HG02970 (cell line): ENCODE data around the gene AUP1.

Source experiments
- ATAC-seq: cut with Tn5 transposase; IDR thresholded peaks from one replicate; pipeline ENCODE4 v1.9.1; 2021; ENCODE audit warnings: mild to moderate bottlenecking, moderate library complexity, moderate number of reproducible peaks; ENCODE audit not compliant: unreplicated experiment, low FRiP score

The AUP1 gene

DNA sequence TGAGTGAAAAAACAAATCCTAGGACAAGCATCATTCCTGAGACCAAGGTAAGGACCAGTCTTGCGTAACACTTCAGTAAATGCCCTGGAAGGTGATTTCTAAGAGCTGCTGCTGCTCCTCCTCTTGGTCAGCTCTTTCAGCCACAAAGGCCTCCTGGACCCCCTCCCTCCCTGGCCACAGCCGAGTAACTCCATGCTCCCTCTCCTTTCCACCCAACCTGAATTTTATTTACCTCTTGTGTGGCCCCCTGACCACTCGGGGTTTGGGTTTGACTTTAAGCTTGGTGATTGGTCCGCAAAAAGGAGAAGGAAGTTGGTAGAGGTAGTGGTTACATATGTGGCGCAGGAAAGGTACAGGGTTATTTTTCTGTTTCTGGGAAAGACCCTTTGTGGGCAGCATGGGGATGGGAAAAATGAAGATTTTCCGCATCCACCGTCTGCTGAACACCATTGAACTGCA lies 9.4 kb upstream of the AUP1 start:
- no peak for ATAC-seq

DNA sequence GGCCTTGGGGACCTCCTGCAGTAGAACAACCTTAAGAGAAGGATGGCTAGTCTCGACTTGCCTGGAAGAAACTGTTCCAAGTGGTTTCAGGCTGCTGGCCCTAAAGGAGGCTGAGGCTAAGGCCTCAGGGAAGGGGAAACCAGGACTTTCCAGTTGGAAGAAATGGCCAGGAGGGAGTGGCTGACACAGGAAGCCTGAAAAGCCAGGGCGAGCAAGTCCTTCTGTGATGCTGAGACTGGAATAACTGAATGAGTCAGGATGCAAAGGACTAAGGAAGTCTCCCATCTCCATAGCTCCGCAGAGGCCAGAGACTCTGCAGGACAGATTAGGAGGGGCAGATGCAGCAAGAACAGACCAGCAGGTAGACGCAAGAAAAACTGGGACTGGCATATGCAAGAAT lies 7.6 kb upstream of the AUP1 start:
- no peak for ATAC-seq

DNA sequence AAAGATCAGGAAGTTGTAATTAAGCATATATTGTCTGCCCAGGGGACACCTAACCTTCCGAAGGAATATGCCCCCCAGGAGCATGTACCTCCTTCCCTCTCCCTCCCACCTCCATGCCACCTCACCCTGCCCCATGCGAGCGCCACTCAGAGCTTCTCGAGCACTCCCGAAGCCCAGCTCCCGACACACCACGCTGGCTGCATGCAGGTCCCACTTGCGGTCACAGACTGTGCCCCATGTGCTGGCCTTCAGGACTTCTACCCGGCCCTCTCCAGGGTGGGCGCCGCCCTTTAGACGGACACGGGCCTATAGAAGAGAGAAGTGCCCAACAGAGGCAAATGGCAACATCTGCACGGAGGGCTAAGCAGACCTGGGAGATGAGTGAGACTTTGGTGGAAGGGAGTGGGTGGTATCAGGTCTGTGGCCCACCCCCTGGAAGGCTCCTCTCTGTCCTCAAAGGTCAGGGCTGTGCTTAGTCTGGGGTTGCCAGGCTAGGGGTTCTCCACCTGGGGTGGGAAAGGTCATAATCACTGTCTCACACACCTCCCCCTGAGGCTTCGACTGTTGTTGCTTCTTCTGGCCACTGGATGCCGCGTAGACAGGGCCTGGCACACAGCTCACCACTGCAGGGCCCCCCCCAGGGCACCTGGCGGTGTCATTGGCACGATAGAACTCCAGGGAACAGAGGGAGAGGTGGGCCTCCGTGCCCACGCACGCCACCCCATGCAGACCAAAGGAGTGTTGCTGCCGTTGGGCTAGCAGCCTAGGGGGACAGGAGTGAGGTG lies 6.9 kb upstream of the AUP1 start:
- no peak for ATAC-seq

DNA sequence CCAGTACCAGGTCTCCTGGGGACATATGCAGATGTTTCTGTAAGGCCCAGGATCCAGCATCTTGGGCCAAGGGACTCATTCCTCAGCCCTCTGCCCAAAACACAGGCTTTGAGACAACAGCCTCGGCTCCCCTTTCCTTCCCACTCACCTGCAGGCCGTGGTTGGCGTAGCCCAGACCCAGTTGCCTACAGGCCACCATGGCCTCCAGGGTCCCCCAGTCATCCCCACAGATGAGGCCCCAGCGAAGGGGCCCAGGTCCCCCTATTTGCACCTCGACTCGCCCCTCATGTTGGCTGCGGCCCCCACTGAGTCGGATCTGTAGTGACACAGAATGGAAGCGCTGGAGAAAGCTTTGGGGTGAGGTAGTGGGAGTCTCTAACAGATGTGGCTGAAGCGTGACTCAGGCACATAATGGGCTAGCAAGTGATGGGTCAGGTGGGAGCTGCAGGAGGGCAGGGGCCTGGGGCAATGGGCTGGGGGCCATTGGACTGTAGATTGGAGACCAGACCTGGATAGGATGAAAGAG lies 6.0 kb upstream of the AUP1 start:
- ATAC-seq = no peak

DNA sequence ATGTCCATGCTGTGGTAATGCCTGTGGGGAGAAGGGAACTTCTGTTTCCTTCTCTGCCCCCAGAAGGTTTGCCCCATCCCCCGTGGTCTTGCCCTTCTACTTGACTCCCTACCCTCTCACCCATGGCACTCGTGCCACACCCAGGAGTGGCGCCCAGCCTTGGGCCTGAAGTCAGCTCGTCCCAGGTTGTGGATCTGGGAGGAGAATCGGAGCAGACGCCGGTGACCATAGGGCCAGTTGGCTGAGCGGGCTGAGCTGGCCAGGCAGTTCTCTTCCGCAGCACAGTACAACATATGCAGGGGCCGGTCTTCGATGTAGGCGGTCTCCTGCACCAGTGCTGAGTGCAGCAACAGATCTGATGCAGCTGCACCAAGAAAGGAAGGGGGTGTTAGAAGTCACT lies 4.9 kb upstream of the AUP1 start:
- no peak for ATAC-seq

DNA sequence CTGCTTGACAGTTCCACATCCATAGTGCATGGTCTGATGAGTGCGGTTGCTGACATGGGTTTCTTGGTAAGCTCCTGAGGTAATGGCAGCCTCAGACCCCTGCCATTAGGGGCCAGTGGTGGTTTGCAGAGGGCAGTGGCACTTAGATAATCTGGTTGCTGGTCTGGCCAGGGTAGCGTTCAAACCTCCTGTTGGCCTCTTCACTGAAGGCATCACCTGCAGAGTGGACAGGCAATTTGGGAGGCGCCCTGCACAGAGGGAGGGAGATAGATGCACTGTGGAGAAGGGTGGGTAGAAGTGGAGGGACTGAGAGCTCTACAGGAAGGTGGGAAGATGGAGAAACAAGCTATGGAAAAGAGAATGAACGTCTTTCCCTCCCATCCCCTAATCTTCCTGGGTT lies 4.0 kb upstream of the AUP1 start:
- ATAC-seq = no peak

DNA sequence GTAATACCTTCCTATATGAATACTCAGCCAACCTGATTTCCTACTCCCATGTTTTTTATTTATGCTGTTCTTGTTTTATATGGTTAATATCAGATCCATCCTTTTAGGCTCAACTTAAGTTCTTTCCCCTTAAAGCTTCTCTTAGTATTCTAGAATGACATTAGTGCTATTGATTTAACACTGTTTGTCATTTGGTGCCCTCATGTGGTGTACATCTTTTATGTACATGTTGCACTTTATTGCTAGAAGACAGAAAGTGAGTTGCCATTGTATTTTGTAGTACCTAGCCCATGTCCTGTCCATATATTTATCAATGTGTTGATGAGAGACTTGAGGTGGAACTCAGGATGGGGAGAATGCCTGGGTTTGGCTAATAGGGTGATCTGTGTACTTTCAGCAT lies 2.7 kb upstream of the AUP1 start:
- no peak for ATAC-seq

DNA sequence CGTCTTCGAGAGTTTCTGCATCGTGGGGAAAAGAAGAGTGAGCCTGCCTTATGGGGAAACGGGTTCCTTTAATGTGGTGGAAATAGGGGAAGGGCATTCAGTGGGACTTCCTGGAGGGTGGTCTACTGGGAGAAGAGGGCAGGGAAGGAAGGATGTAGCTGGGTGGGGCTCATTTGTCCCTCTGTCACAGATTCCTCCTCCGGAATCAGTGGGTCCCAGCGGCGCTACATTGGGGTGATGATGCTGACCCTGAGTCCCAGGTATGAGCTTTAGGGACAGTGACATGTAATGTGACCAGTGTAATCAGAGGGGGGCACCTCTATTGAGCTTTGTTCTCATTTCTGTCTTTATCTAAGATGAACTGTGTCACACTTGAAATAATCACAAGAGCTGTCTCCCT lies 2.2 kb upstream of the AUP1 start:
- ATAC-seq = no peak

DNA sequence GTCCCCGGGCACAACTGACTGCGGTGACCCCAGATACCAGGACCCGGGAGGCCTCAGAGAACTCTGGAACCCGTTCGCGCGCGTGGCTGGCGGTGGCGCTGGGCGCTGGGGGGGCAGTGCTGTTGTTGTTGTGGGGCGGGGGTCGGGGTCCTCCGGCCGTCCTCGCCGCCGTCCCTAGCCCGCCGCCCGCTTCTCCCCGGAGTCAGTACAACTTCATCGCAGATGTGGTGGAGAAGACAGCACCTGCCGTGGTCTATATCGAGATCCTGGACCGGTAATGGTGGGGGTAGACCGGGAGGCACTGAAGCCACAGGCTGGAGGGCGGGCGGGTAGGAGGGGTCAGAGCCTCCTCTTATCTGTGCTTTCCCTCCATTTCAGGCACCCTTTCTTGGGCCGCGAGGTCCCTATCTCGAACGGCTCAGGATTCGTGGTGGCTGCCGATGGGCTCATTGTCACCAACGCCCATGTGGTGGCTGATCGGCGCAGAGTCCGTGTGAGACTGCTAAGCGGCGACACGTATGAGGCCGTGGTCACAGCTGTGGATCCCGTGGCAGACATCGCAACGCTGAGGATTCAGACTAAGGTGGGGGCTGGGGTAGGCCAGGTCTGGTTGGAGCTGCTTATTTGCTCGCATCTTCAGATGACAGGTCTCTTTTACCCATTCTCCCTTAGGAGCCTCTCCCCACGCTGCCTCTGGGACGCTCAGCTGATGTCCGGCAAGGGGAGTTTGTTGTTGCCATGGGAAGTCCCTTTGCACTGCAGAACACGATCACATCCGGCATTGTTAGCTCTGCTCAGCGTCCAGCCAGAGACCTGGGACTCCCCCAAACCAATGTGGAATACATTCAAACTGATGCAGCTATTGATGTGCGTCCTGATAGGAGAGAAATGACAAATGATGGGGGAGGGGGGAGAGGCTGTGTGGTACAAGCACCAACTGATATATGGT lies 1.0 kb upstream of the AUP1 start:
- ATAC-seq = peak; percentile 27

DNA sequence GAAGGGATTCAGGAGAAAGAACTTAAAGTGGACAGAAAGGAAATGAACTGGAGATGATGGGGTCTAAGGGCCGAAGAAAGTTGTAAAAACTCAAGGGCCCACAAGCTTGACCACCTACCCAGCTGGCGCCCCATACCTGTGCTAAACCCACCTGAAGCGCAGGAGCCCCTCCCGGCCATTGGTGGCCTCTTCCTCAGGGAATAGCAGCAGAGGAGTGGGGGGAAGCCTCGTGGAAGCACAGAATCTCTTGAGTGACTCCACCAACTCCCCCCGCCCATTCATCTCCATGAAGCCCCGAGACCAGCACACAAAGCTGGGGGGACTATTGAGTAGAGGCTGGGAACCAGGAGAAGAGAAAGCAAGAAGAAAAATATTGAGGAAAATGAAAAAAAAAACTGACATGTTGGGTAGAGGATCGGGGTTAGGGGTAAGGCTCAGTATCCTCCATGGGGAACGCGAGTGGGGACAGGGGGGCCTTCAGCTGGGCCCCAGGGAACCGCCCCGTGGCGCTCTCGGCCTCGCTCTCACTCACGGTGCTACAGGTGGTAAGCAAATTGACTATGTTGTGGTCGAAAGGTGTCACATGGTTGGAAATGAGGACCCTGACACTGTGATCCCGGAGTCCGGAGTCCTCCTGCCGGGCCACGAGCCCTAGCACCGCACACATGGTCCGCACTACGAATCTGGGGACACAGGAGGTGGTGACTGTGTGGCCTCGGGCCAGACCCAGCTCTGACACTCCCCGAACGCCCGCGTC lies 728 bp downstream of the AUP1 start:
- ATAC-seq = peak; percentile 4

DNA sequence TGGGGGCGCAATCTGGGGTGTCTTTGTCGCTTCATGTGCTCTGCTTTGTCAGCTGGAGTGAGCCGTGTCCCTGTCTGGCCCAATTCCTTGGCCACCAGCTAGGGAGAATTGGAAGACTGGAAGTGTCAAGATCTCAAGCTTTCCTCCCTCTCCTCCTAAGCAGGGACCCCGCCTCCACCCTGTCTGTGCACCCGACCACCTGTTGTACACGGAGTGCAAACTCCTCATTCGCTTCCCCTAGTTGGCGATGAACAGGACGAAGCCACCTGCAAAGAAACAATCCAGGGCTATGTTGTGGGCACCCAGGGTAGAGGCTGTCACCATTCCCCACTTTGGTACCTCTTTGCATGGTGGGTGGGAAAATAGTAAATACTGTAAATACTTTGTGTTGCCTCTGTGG lies 1.8 kb downstream of the AUP1 start:
- ATAC-seq = no peak

DNA sequence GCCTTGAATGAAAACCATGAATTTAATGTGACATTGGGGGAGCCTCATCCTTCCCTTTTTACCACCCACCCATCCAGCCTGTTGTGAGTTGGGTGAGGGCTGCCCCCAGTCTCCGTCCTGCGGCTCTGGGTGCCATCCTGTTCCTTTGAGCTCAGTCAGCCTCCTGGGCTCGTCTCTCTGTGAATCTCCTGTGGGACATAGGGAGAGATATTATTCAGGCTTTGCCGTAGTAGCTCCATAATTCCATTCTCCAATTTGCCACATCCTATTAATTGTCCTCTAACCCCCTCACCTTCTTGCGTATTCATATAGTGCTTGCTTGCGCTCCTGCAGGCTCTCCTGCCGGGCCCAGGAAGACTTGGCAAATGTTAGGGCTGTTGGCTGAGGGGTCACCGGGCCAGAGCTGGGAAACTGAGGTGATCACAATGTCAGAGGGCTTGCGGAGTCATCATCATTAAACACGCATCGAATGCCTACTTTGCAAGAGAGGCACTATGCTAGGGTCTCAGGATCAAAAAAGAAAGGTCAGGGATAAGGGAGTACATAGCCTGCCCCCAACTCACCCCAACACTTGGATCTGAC lies 2.8 kb downstream of the AUP1 start:
- no peak for ATAC-seq

DNA sequence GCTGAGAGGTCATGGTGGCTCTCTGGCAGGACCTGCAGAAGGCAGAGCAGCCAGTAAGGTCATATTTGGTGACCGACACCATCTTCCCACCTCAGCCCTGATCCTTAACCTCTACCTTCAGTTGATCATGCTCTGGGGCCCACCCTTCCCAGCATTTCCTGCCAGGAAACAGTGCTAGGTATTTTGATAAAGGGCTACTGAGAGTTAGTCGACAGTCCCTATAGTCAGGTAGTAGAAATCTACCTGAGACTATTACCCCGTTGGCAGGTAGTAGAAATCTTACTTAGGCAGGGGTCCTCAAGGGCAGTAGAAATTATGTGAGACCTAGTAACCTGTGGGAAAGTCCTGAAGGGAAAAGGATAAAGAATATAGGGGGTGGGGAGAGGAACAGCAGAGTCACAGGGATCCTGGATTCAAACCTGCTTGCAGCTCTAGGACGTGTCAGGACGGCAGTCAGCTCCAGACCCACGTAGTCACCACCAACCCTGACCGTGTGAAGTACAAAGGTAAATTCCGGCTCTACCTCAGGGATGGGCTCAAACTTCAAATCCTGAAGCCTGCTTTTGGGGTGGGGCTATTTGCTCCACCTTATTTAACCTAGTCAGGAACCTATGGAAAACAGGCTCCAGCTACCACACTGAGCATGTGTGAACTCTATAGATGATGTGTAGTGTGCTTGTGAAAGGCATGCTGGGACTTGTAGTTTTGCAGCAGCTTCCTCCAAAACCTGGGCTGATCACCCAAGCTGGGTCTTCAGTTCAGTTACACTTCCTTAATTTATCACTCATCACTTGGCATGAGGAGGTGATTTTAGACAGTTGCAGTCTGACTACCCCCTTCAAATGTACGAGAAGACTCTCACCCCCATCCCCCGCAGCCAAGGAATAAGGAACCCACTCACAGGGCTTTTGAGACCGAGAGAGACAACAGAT lies 3.5 kb downstream of the AUP1 start, which contains the start of gene DQX1:
DQX1 (minus strand) TSS at position 515 of the 932 bp plus-strand sequence; CDS start at position 13, 502 bp downstream.
- ATAC-seq = no peak

DNA sequence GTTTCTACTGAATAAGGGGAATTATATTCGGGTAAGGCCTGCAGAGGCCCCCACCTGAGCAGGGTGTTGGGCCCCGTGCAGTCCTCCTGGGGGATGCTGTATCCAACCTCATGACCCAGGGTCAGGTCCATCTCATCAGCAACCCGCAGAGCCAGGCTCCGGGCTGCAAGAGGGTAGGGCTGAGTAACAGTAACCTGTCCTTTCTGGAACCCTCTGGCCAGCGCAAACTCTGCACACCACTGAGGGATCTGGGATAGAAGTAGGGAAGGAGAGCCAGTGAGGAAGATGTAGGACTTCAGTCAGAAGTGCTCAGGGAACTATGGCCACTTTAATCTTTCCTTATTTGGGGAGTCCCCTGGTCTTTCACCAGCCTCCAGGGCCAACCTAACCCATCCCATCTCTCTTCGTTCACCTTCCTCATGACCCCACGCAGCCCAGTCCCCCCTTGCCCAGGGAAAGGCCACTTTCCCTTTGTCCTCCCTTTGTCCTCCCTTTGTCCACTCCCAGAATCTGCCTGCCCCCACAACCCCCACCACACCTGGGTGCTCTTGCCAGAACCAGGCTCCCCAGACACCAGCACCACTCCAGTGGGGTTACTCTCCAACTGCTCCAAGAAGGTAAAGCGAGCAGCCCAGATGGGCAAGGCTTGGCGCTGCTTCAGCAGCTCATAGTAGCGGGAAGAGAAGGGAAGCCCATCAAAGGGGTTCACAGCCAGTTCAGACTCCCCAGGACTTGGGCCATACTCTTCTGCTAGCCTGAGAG lies 4.4 kb downstream of the AUP1 start:
- ATAC-seq = no peak

DNA sequence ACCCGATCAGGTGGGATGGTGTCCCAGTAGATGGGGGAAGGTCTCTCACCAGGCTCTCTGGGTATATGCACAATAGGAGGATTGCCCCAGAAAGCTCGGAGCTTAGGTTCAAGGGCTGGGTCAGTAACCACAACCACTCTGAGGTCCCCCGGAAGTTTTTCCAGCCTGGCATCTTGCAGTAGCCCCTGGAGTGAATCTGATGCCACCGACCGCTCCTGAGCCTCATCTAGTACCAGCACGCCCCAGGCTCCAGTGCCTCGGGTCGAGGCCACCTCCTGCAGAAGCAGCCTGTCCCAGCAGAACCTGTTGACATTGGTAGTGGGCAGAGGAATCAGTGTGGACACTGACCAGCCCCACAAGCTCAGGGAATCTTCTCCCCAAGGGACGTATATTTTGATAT lies 5.5 kb downstream of the AUP1 start:
- no peak for ATAC-seq

DNA sequence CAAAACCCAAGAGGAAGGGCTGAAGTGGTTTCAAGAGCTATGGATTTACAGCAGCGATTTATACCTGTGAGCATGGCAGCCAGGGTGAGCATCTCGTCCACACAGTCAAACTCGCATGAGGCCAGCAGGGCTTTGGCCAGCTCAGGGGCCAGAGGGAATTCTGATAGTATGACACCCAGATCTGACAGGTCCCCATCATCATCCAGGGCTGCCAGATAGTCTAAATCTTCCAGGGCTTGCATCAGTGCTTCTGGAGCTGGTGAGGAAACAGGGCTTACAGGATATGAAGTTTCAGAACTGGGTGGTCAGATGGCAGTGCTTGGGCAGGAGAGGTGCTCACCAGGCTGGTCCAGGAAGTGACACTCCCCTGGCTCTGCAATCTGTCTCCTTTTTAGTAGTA lies 7.0 kb downstream of the AUP1 start:
- ATAC-seq = no peak

DNA sequence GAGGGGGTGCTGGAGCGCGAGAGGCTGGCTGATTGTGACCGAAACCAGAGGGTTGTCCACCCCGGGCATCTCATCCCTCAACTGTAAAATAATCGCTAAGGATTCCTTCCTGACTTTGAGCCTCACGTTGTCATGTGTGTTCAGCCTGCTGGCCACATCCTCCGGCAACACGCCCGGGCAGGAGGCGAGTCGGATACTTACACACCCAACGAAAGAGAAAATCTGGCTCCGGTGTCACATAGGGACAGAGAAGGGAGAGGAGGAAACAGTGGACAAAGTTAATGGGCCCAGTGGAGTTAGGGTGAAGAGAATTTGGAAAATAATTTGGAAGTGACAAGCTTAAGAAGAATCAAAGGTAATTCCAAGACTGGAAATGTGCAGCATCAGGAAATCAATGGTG lies 12.9 kb downstream of the AUP1 start:
- no peak for ATAC-seq

DNA sequence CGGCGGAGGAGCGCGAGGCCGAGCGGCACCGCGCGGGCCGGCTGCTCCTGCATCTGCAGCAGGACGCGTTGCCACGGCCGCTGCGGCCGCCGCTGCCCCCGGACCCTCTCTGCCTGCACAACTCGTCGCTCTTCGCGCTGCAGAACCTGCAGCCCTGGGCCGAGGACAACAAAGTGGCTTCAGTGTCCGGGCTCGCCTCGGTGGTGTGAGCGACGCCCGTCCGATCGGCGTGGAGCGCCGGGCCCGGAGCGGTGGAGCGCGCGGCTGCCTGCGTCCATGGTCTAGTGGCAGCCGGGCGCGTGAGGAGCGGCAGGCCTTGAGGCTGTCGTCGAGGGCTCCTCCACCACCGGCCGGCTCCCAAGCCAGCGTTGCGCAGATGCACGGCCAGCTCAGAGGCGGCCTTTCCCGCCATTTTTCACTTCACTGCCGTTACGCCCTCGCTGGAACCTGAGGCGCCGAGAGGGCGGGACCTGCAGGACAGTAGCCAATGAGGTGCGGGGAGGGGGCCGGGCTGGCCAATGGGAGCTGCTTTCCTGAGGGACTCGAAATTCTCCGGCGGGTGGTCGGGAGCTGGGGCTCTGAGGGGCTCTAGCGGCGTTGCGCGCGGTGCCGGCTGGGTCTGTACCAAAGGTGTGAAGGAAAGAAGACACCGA lies 13.4 kb downstream of the AUP1 start:
- ATAC-seq = no peak
